Astrocyte of the cerebellum (primary cell): ENCODE data around the gene ASB2.

Experiments
- DNase-seq: peaks from one replicate; pipeline ENCODE4 v3.0.0-alpha.2; 2011; ENCODE audit warnings: low read depth
- H3K4me3 ChIP-seq: 2 replicates; pipeline ENCODE4 v1.5.1; 2011; ENCODE audit warnings: mild to moderate bottlenecking, low read depth, low read length, moderate library complexity
- in situ Hi-C: cut with HindIII; loops from 2 replicates; pipeline ENCODE4 v1.10.0; 2017; ENCODE audit warnings: low sequenced_read_pairs
- TF ChIP-seq, protein P1 (sequence below): IDR thresholded peaks from 2 replicates; pipeline ENCODE4 v1.5.1; 2012; ENCODE audit warnings: low read length, low read depth, moderate library complexity, mild to moderate bottlenecking; ENCODE audit errors: missing control alignments

Gene ASB2

GRCh38 chr14:93977790-93978581 is 1.6 kb upstream of the ASB2 start:
- TF ChIP-seq, protein P1, sequence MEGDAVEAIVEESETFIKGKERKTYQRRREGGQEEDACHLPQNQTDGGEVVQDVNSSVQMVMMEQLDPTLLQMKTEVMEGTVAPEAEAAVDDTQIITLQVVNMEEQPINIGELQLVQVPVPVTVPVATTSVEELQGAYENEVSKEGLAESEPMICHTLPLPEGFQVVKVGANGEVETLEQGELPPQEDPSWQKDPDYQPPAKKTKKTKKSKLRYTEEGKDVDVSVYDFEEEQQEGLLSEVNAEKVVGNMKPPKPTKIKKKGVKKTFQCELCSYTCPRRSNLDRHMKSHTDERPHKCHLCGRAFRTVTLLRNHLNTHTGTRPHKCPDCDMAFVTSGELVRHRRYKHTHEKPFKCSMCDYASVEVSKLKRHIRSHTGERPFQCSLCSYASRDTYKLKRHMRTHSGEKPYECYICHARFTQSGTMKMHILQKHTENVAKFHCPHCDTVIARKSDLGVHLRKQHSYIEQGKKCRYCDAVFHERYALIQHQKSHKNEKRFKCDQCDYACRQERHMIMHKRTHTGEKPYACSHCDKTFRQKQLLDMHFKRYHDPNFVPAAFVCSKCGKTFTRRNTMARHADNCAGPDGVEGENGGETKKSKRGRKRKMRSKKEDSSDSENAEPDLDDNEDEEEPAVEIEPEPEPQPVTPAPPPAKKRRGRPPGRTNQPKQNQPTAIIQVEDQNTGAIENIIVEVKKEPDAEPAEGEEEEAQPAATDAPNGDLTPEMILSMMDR, result no peak
- in situ Hi-C loops, result no loop called here
- DNase-seq, result no peak
- no peak overlapping the region for H3K4me3 ChIP-seq

- in situ Hi-C loops, result no loop called here
- TF ChIP-seq, protein P1, result no peak
- no peak overlapping the region for H3K4me3 ChIP-seq
- no peak for DNase-seq
These were observed 801 bp upstream of the ASB2 start for GRCh38 chr14:93977171-93977570.

GRCh38 chr14:93975791-93976476 is 436 bp downstream of the ASB2 start:
- no peak for DNase-seq
- no peak overlapping the region for H3K4me3 ChIP-seq
- TF ChIP-seq, protein P1, result no peak
- in situ Hi-C loops, result no loop called here

- no peak overlapping the region for H3K4me3 ChIP-seq
- in situ Hi-C loops, result loop anchor here (5.0 kb wide), 1 partner anchor 52 kb away; the partner anchor contains the start of gene OTUB2
- no peak for DNase-seq
- TF ChIP-seq, protein P1, result no peak
These were observed 1.5 kb downstream of the ASB2 start for GRCh38 chr14:93974833-93975232.

- TF ChIP-seq, protein P1, result no peak
- no peak overlapping the region for H3K4me3 ChIP-seq
- no peak for DNase-seq
- in situ Hi-C loops, result loop anchor here (5.0 kb wide), 1 partner anchor 53 kb away; the partner anchor contains the start of gene OTUB2
These were observed 2.1 kb downstream of the ASB2 start for GRCh38 chr14:93974299-93974698.

DNA sequence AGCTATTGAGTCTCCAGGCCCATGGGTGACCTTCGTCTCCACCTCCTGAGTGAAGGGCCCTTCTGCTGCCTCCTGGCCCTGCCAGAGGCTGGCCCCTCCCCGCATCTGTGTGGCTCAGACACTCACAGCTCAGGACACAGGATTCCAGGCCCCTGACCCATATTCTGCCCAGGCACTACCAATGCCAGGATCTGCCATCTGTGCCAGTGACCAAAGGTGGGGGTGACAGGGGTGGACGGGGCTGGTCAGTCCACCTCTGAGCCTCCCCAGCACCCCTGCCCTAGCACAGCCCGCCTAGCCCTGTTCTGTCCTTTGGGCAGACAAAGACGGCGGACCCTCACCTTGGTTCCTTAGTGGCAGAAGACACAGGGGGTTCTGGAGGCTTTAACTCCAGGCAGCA is 2.8 kb downstream of the ASB2 start:
- no peak for DNase-seq
- H3K4me3 ChIP-seq, result no peak overlapping the region
- in situ Hi-C loops, result loop anchor here (5.0 kb wide), 1 partner anchor 54 kb away; the partner anchor contains the start of gene OTUB2
- TF ChIP-seq, protein P1, result no peak
